HG03045 (cell line): Measurements from ENCODE around the gene GSG1L.

Experiments
- ATAC-seq: cut with Tn5 transposase; IDR thresholded peaks from one replicate; pipeline ENCODE4 v1.9.1; 2021; ENCODE audit warnings: mild to moderate bottlenecking, moderate library complexity; ENCODE audit not compliant: unreplicated experiment

The GSG1L gene

GRCh38 chr16:28092721-28093384, 29.3 kb upstream of the GSG1L start:
- ATAC-seq, result no peak

GRCh38 chr16:28091656-28092055, 28.1 kb upstream of the GSG1L start:
- no peak for ATAC-seq

GRCh38 chr16:28090646-28091377, 27.3 kb upstream of the GSG1L start:
- ATAC-seq, result no peak

- ATAC-seq, result no peak
These were observed 26.5 kb upstream of the GSG1L start for GRCh38 chr16:28089992-28090365.

GRCh38 chr16:28089205-28089991, 25.9 kb upstream of the GSG1L start:
- no peak for ATAC-seq

- no peak for ATAC-seq
These were observed 24.3 kb upstream of the GSG1L start for GRCh38 chr16:28087675-28088300.

- no peak for ATAC-seq
These were observed 23.7 kb upstream of the GSG1L start for GRCh38 chr16:28087140-28087660.

- no peak for ATAC-seq
These were observed 22.9 kb upstream of the GSG1L start for GRCh38 chr16:28086186-28087139.

- ATAC-seq, result no peak
These were observed 22.1 kb upstream of the GSG1L start for GRCh38 chr16:28085389-28086171.

GRCh38 chr16:28084209-28084608, 20.7 kb upstream of the GSG1L start:
- ATAC-seq, result no peak

- no peak for ATAC-seq
These were observed 19.1 kb upstream of the GSG1L start for GRCh38 chr16:28082624-28083023.

GRCh38 chr16:28081391-28081968, 18.0 kb upstream of the GSG1L start:
- no peak for ATAC-seq

- ATAC-seq, result no peak
These were observed 14.7 kb upstream of the GSG1L start for GRCh38 chr16:28078261-28078660.

GRCh38 chr16:28073836-28074235, 10.3 kb upstream of the GSG1L start:
- ATAC-seq, result no peak

GRCh38 chr16:28072087-28072486, 8.6 kb upstream of the GSG1L start:
- no peak for ATAC-seq

GRCh38 chr16:28069971-28070794, 6.7 kb upstream of the GSG1L start:
- no peak for ATAC-seq

GRCh38 chr16:28068976-28069375, 5.5 kb upstream of the GSG1L start:
- ATAC-seq, result no peak
